Stomach (tissue), 4 donors: ENCODE data around the gene NWD2.

Experiments used
- EP300 ChIP-seq: sonication (generic); formaldehyde crosslinking; IDR thresholded peaks from one replicate; pipeline ENCODE4 v1.6.1; 2017; ENCODE audit warnings: antibody characterized with exemption
- POLR2A ChIP-seq, 4 donors: fragments of 450-650 bp; IDR thresholded peaks; one replicate each; pipeline ENCODE4 v1.6.1; 2016; ENCODE audit warnings: antibody characterized with exemption in 4 of 4, control low read depth in 2 of 4, mild to moderate bottlenecking in 1 of 4, moderate library complexity in 1 of 4
- POLR2AphosphoS5 ChIP-seq, 3 donors: sonication (generic); formaldehyde crosslinking; IDR thresholded peaks; one replicate each; pipeline ENCODE4 v1.6.1; 2016; ENCODE audit warnings: antibody characterized with exemption in 3 of 3
- TF ChIP-seq, protein P1 (sequence below), 7 experiments: fragments of 450-650 bp in 4 of 7; fragments of 200-600 bp in 3 of 7; sonication (generic) in 3 of 7; IDR thresholded peaks; one replicate each; pipeline ENCODE4 v1.5.1; 2016 to 2019; ENCODE audit warnings: antibody characterized with exemption in 7 of 7, control low read depth in 2 of 7, mild to moderate bottlenecking in 1 of 7

DNA sequence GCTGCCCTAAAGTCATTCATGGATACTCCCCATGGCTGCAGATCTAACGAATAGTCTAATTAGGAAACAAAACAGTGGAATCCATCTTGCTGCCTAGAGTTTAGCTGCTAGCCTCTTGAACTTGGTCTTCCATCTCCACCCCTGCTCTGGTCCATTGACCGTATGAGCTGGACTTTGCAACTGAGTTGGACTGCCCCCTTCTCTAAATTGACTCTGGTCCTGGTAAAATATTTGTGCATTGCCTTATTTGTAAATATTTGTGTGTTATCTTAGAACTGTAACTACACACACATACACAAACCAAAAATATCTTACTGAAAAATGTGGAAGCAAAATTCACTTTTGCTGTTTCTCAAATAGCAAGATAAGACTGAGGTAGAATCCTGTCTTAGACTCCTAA, 181.3 kb downstream of the NWD2 start:
- TF ChIP-seq, protein P1, sequence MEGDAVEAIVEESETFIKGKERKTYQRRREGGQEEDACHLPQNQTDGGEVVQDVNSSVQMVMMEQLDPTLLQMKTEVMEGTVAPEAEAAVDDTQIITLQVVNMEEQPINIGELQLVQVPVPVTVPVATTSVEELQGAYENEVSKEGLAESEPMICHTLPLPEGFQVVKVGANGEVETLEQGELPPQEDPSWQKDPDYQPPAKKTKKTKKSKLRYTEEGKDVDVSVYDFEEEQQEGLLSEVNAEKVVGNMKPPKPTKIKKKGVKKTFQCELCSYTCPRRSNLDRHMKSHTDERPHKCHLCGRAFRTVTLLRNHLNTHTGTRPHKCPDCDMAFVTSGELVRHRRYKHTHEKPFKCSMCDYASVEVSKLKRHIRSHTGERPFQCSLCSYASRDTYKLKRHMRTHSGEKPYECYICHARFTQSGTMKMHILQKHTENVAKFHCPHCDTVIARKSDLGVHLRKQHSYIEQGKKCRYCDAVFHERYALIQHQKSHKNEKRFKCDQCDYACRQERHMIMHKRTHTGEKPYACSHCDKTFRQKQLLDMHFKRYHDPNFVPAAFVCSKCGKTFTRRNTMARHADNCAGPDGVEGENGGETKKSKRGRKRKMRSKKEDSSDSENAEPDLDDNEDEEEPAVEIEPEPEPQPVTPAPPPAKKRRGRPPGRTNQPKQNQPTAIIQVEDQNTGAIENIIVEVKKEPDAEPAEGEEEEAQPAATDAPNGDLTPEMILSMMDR (IDR thresholded peaks at IDR 0.05), result no peak
- TF ChIP-seq POLR2AphosphoS5 (IDR thresholded peaks at IDR 0.05) (no peak), EP300 (no peak), POLR2A (IDR thresholded peaks at IDR 0.05) (no peak)
